RPMI7951 (cell line): ENCODE data around the gene ZNF316. TPM values are rescaled to one million over a fixed set of nuclear protein-coding genes. Genes with fewer than 3 reads are reported as not detected.
"Not testable (repeated sequence)": the region's sequence is repeated elsewhere in the genome, so short reads cannot be mapped to it uniquely, and the experiment has no call there.

Source experiments
- DNase-seq: peaks from one replicate; pipeline ENCODE4 v3.0.0-alpha.2; 2012; ENCODE audit warnings: low read depth
- total RNA-seq: library from RNA; depleted of rRNA; stranded (reverse); fragments of >200 nt; shearing (Covaris generic); gene quantifications from 2 replicates; pipeline ENCODE4 v1.2.3, GENCODE V29; 2014

The ZNF316 gene
- total RNA-seq, 1 experiment from 2014 or later, result 2.9 TPM

- no peak for DNase-seq
Observed at GRCh38 chr7:6646465-6646864, 9.3 kb downstream of the ZNF316 start.

DNA sequence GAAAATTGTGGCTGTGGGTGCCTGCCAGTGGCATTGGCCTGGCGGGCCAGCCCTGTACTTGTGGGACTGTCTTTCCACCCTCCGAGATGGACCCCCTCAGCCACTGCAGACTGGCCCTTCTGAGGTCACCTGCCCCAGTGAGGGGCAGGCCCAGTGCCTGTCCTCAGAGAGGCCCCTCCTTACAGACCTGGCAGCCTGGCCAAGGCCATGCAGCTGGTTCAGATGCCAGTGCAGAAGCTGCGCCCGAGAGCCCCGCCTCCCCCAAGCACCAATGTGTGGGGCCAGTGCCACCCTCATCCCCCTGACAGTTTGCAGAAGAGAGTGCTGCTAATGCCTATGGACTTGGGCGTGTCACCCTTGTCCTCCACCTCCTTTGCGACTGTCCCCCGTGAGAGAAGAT, 10.0 kb downstream of the ZNF316 start:
- DNase-seq, result no peak

GRCh38 chr7:6647541-6647940, 10.4 kb downstream of the ZNF316 start:
- no peak for DNase-seq

DNA sequence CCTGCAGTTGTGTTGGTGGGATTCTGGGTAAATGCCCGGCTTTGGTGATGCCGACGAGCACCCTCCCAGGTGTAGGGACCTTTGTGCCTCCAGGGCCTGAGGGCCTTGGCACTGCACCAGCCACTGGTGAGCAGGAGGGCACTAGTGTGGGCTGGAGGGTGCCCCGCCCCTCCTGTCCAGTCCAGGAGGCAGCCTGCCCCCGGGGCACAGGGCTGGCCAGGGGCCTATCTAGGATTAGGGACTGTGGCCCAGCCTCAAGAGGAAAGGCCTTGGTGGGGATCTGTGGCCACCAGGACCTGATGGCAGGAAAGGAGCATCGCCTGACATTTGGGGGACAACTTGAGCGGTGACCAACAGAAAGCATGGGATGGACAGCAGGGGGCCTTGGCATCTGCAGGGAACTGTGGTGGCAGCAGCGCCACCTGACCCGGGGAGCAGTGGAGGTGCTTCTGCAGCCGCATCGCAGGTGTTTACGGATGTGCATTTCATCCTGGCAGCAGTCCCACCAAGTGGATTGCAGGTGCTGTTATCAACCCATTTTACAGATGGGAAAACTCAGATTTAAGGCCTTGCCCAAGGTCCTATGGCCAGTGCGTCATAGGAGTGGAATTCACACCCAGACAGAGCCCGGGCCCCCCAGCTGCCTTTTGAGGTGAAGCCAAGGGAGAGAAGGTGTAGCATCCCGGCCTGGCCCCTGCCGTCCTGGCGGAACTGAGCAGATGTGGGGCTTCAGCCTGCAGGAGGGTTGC, 11.1 kb downstream of the ZNF316 start:
- no peak for DNase-seq

- no peak for DNase-seq
Observed at GRCh38 chr7:6648815-6649104, 11.6 kb downstream of the ZNF316 start.

- DNase-seq, result no peak
Observed at GRCh38 chr7:6649241-6649961, 12.3 kb downstream of the ZNF316 start.

- DNase-seq, result no peak
Observed at GRCh38 chr7:6650086-6650485, 13.0 kb downstream of the ZNF316 start.

GRCh38 chr7:6650521-6651011, 13.4 kb downstream of the ZNF316 start:
- DNase-seq, result no peak

- DNase-seq, result no peak
Observed at GRCh38 chr7:6651851-6652445, 14.8 kb downstream of the ZNF316 start.

GRCh38 chr7:6652446-6653011, 15.4 kb downstream of the ZNF316 start:
- DNase-seq, result no peak

DNA sequence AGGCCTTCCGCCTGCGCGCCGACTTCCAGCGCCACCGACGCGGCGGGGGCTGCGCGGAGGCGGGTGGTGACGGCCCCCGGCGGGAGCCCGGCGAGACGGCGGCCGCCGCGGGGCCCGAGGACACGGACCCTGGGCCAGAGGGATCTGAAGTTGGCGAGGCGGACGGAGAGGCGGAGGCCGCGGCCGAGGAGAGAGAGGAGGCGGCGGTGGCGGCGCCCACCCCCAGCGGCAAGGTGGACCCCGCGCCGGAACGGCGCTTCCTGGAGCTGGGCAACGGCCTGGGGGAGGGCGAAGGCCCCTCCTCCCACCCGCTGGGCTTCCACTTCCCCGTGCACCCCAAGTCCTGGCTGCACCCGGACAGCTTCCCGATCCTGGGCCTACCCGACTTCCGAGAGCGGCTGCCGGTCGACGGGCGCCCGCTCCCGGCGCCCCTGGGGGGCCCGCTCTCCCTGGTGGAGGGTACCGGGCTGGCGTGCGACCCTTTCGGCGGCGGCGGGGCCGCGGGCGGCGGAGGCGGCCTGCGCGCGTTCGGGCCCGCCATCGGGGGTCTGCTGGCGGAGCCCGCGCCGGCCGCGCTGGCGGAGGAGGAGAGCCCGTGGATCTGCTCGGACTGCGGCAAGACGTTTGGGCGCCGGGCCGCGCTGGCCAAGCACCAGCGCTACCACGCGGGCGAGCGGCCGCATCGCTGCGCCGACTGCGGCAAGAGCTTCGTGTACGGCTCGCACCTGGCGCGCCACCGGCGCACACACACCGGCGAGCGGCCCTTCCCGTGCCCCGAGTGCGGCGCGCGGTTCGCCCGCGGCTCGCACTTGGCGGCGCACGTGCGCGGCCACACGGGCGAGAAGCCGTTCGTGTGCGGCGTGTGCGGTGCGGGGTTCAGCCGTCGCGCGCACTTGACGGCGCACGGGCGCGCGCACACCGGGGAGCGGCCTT, 16.2 kb downstream of the ZNF316 start:
- no peak for DNase-seq

- no peak for DNase-seq
Observed at GRCh38 chr7:6654113-6654841, 17.2 kb downstream of the ZNF316 start.

DNA sequence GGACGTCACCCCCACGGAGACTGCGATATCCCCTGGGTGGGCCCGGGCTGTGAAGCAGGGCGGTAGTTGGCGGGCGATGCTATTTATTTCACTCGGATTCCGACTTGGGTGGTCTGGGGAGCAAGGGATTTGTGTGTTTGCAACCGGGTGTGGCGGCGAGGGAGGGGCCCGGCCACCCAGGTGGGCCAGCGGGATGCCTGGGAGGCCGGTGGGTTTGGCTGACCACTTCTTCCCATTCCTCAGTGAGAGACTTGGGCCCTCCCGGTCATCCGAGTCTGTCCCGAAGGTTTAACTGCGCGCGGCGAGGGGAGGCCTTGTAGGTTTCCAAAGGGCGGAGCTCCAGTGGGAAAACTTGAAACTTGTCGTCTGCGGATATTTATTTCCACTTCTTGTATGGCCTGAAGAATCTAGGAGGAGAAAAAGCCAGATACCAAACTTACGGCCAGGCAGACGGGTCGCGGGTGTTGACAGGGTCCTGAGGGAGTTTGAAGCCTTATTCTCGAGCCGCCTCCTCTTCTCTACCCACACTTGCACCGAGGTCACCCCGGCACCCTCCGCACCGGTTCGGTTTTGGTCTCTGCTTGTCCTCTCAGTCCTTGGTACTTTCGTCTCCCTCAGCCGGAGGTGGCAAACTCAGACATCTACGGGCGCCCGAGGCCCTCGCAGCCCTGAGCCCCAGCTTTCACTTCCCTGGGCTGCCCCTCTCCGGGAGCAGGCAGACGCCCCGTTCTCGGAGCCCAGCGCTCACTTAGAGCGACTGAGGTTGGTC, 17.9 kb downstream of the ZNF316 start:
- DNase-seq, result no peak

GRCh38 chr7:6655636-6656385, 18.7 kb downstream of the ZNF316 start:
- DNase-seq, result no peak

DNA sequence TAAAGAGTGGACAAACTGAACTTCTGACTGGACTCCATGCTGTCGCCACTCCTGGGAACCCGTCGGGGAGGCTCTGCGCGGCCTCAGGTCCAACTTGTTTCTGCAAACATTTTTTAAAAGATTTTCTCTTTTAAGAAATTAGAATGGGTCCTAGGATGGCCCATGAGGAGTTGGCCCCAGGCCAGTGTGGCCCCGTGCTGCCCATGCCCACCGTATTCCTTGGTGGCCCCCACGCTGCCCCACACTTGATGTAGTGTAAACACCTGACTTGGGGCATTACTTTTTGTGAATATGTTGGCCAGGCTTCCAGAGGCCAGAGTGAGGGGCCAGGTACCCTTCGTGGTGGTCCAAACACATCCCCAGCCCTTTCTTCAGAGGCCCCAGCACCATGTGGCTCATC, 19.3 kb downstream of the ZNF316 start:
- DNase-seq, result no peak

GRCh38 chr7:6658618-6659345, 21.7 kb downstream of the ZNF316 start:
- DNase-seq, result no peak

DNA sequence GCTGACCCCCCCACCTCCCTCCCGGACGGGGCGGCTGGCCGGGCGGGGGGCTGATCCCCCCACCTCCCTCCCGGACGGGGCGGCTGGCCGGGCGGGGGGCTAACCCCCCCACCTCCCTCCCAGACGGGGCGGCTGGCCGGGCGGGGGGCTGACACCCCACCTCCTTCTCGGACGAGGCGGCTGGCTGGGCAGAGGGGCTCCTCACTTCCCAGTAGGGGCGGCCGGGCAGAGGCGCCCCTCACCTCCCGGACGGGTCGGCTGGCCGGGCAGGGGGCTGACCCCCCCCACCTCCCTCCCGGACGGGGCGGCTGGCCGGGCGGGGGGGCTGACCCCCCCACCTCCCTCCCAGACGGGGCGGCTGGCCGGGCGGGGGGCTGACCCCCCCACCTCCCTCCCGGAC, 33.7 kb downstream of the ZNF316 start:
- not testable (repeated sequence) for DNase-seq

- no peak for DNase-seq
Observed at GRCh38 chr7:6675807-6676405, 38.8 kb downstream of the ZNF316 start.
